Measurements from ENCODE around the gene PODN.

Gene PODN

DNA sequence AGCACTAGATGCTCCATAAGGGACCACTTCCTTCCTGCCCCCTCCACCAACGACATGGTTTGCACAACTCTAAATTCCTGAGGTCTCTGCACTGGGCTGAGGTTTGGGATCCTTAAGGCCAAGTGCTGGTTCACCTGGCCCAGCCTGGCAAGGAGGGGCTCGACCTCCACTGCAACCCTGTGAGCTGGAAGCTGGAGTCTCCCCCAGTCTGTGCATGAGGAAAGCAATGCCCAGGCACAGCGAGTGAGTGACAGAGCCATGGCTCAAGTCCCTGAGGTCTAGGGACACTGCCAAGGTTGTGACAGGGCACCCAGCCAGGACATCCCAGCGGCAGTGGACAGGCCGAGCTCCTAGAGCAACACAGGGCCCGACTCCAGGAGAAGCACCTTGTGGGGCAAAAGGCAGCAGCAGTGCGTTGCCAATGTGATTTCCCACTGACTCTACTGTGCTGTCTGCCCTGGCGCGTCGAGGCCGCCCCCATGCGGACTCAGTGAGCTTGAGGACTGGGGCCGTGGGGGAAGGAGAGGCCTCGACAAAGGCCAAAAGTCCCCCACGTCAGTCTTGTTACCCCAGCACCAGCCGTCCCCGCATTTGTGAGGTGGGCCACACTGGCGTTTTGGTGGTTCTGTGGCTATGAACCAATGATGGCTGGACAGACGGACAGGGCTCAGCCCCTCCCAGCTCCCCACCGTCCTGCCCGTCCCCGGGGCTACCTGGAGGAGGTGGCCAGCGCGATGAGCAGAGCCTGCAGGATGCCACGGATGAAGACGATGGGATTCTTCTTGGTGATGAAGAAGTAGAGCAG lies 30.0 kb downstream of the PODN start:
- no peak overlapping the region for H3K4me3 ChIP-seq (replicated peaks; ENCODE audit: low read depth, low read length)
- TF ChIP-seq, protein P1, sequence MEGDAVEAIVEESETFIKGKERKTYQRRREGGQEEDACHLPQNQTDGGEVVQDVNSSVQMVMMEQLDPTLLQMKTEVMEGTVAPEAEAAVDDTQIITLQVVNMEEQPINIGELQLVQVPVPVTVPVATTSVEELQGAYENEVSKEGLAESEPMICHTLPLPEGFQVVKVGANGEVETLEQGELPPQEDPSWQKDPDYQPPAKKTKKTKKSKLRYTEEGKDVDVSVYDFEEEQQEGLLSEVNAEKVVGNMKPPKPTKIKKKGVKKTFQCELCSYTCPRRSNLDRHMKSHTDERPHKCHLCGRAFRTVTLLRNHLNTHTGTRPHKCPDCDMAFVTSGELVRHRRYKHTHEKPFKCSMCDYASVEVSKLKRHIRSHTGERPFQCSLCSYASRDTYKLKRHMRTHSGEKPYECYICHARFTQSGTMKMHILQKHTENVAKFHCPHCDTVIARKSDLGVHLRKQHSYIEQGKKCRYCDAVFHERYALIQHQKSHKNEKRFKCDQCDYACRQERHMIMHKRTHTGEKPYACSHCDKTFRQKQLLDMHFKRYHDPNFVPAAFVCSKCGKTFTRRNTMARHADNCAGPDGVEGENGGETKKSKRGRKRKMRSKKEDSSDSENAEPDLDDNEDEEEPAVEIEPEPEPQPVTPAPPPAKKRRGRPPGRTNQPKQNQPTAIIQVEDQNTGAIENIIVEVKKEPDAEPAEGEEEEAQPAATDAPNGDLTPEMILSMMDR (IDR thresholded peaks at IDR 0.05; ENCODE audit: low read depth, low read length, missing control alignments) = no peak
- DNase-seq (ENCODE audit: extremely low read depth, low read depth) = no peak

DNA sequence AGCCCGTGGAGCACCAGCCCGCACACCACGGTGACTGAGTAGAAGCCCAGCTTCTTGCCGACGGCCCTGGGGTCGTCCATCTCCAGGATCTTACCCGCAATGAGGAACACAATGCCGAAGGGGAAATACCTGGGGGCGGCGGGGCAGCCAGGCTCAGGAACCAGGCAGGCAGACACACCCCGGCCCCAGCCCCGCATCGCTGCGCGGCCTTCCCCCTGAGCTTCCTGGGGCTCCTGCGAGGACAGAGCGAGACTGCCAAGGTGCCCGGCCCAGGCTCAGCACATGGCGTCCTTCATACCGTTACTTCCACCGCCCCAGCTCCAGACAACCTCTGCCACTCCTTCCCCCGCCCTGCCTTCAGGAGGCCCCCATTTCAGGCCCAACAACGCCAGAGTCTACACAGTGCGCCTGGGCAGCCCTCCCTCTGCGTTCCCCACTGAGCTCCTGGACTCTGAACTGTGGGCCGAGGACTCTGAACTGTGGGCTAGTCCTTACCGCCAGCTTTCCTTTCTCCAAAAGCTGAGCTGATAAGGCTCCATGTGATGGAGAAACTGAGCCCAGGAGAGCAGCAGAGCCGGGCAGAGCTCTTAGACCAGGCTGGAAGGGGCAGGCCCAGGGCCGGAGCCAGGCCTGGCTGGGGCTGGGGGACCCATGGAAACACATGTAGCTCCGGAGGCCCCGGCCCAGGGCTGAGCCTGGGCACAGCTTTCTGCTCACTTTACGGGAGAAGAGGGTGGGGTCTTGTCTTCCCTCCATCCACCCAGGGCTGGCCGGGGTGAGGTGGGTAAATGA lies 30.8 kb downstream of the PODN start:
- no peak for DNase-seq (ENCODE audit: extremely low read depth, low read depth)
- TF ChIP-seq, protein P1 (IDR thresholded peaks at IDR 0.05; ENCODE audit: low read depth, low read length, missing control alignments) = no peak
- no peak overlapping the region for H3K4me3 ChIP-seq (replicated peaks; ENCODE audit: low read depth, low read length)

DNA sequence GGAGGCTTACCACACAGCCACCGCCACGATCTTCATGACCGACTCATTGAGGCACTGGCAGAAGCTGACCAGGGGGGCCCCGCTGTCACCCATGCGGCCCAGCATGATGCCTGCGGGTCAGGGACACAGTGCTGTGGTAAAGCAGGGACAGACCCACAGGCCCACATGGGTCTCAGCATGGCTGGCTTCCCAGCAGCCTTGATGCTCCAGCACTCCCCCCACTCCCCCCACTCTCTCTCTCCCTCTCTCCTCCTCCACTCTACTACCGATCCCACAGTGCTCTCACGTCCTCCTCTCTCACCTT lies 31.4 kb downstream of the PODN start:
- DNase-seq (ENCODE audit: extremely low read depth, low read depth) = no peak
- TF ChIP-seq, protein P1 (IDR thresholded peaks at IDR 0.05; ENCODE audit: low read depth, low read length, missing control alignments) = no peak
- no peak overlapping the region for H3K4me3 ChIP-seq (replicated peaks; ENCODE audit: low read depth, low read length)

DNA sequence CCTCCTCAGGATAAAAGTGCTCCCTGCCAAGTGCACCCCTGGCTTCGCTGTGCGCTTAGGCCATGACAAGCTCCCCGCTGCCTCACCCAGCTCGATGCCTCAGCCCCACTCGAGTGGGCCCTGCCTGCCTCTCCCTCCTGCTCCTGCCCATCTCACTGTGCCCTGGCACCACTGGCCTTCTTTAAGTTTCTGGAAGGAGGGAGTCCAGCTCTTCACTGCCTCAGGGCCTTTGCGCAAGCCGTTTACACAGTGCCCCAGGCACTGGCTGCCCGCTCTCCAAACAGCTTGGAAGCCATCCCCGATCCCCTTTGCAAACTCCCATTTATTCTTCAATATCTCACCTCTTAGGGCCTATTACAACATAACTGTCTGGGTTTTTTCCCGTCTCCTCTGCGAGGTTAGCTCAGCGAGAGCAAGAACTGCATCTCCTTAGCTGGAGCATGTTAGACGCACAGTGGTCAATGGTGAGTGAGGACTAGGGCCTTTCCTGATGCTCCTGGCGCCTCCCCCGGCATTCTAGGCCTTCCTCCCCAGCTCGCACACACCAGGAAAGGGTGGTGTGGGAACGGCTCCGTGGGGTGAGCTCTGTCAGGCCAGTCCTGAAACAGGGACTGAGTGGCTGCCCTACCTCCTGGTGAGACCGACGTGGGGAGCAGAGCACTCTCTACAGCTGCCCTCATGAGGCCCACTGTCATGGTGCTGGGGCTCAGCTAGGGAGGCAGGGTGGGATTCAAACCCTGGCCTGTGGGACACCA lies 31.9 kb downstream of the PODN start:
- no peak for DNase-seq (ENCODE audit: extremely low read depth, low read depth)
- no peak overlapping the region for H3K4me3 ChIP-seq (replicated peaks; ENCODE audit: low read depth, low read length)
- TF ChIP-seq, protein P1 (IDR thresholded peaks at IDR 0.05; ENCODE audit: low read depth, low read length, missing control alignments) = no peak

DNA sequence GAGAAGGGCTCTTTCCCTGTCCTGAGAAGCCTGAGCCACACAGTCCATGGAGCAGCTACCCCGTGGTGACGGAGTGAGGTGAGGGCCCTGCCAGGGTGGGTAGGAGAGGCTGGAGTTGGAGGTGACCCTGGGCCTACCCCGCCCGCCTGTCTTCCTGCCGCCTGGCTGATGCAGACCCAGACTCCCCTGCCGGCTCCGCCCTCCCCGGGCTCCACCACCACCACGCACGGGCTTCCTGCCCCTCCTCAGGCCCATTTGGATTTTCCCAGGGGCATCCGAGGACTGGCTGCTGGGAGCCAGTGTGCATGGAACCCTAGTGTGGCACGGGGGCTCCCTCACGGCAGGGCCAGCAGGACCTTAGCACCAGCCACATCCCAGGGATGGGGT lies 32.5 kb downstream of the PODN start:
- no peak for DNase-seq (ENCODE audit: extremely low read depth, low read depth)
- no peak overlapping the region for H3K4me3 ChIP-seq (replicated peaks; ENCODE audit: low read depth, low read length)
- TF ChIP-seq, protein P1 (IDR thresholded peaks at IDR 0.05; ENCODE audit: low read depth, low read length, missing control alignments) = no peak

DNA sequence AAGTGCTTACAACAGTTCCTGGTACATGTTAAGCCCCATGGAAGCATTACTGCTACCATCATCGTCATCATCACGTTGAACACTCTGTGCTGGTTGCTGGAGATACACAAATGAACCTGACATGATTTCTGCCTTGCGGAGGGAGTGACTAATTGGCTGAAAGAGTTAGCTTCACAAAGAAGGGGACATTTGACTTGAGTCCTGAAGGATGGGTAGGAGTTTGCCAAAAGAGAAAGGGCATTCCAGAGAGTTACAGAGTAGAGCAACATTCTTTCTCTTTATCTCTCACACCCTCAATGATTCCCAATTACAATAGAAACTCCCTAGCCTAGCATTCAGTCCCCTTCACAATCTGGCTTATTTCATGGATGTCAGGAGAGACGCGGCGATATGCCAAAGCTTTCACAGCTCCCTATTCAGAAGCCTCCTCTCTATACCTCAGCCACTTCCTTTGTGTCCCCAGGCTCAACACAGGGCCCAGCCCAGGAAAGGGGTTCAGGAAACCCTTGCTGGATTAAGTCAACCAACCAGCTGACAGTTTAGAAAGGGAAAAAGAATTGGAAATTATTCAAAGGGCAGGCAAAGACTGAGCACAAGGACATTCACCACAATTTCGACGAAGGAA lies 42.4 kb downstream of the PODN start:
- no peak for DNase-seq (ENCODE audit: extremely low read depth, low read depth)
- TF ChIP-seq, protein P1 (IDR thresholded peaks at IDR 0.05; ENCODE audit: low read depth, low read length, missing control alignments) = no peak

More for the DNA sequence above, 42.4 kb downstream of the PODN start:
- H3K4me3 ChIP-seq (replicated peaks; ENCODE audit: low read depth, low read length) = no peak overlapping the region
